T1000 (cell line): ENCODE measurements around the gene NT5DC3.

Experiments
- DNase-seq: peaks from one replicate; lab custom pipeline; 2025; ENCODE audit warnings: mixed read lengths; lab: John Stamatoyannopoulos, UW

The NT5DC3 gene

GRCh38 chr12:103780992-103781391, 60.0 kb downstream of the NT5DC3 start:
- DNase-seq, result no peak

- DNase-seq, result no peak
Observed at GRCh38 chr12:103780093-103780440, 61.0 kb downstream of the NT5DC3 start.

GRCh38 chr12:103779410-103780092, 61.5 kb downstream of the NT5DC3 start:
- DNase-seq, result no peak

GRCh38 chr12:103778781-103779180, 62.3 kb downstream of the NT5DC3 start:
- no peak for DNase-seq

- DNase-seq, result no peak
Observed at GRCh38 chr12:103774977-103775560, 66.0 kb downstream of the NT5DC3 start.

GRCh38 chr12:103773109-103773910, 67.7 kb downstream of the NT5DC3 start:
- DNase-seq, result no peak

GRCh38 chr12:103772367-103773108, 68.5 kb downstream of the NT5DC3 start:
- DNase-seq, result no peak

- DNase-seq, result no peak
Observed at GRCh38 chr12:103771466-103771865, 69.6 kb downstream of the NT5DC3 start.

- DNase-seq, result no peak
Observed at GRCh38 chr12:103769240-103769945, 71.6 kb downstream of the NT5DC3 start.

- DNase-seq, result no peak
Observed at GRCh38 chr12:103768467-103769123, 72.4 kb downstream of the NT5DC3 start.

GRCh38 chr12:103766028-103766427, 75.0 kb downstream of the NT5DC3 start:
- DNase-seq, result no peak

GRCh38 chr12:103765322-103765721, 75.7 kb downstream of the NT5DC3 start:
- no peak for DNase-seq

- DNase-seq, result no peak
Observed at GRCh38 chr12:103762473-103762872, 78.6 kb downstream of the NT5DC3 start.

- no peak for DNase-seq
Observed at GRCh38 chr12:103758310-103759089, 82.5 kb downstream of the NT5DC3 start.

- DNase-seq, result no peak
Observed at GRCh38 chr12:103757248-103757647, 83.8 kb downstream of the NT5DC3 start.

- DNase-seq, result no peak
Observed at GRCh38 chr12:103756443-103756842, 84.6 kb downstream of the NT5DC3 start.

GRCh38 chr12:103755425-103755824, 85.6 kb downstream of the NT5DC3 start:
- no peak for DNase-seq

- DNase-seq, result no peak
Observed at GRCh38 chr12:103751600-103751999, 89.4 kb downstream of the NT5DC3 start.

GRCh38 chr12:103751171-103751570, 89.9 kb downstream of the NT5DC3 start:
- no peak for DNase-seq

- DNase-seq, result no peak
Observed at GRCh38 chr12:103748875-103749274, 92.2 kb downstream of the NT5DC3 start.
